Activated CD8-positive, alpha-beta T cell treated with anti-CD3 and anti-CD28 coated beads for 36 hours (primary cell): ENCODE measurements around the gene SFXN5. TPM values are rescaled to one million over a fixed set of nuclear protein-coding genes. Genes with fewer than 3 reads are reported as not detected.

Experiments
- ATAC-seq: fragments of 200-7000 bp; cut with Tn5 transposase; one replicate; pipeline ENCODE4 v1.10.0; 2021; ENCODE audit warnings: mild to moderate bottlenecking, moderate library complexity
- CTCF ChIA-PET: fragments of 350-600 bp; sonication (Branson Sonifier 250); formaldehyde crosslinking; loops from one replicate; lab custom pipeline; 2021; ENCODE audit warnings: antibody characterized with exemption; lab: Charles Lee
- POLR2A ChIA-PET: fragments of 350-600 bp; sonication (Branson Sonifier 250); formaldehyde crosslinking; loops from one replicate; lab custom pipeline; 2021; ENCODE audit warnings: antibody characterized with exemption; lab: Charles Lee
- DNase-seq: peaks from one replicate; pipeline ENCODE4 v3.0.0-alpha.2; 2020
- H3K27ac Mint-ChIP-seq: one replicate; pipeline ENCODE4 v1.8.0; 2021; ENCODE audit warnings: mild to moderate bottlenecking, mixed read lengths
- H3K27me3 Mint-ChIP-seq: one replicate; pipeline ENCODE4 v1.8.0; 2021; ENCODE audit warnings: mixed read lengths
- H3K36me3 Mint-ChIP-seq: one replicate; pipeline ENCODE4 v1.8.0; 2021; ENCODE audit warnings: low read depth, mixed read lengths
- H3K4me1 Mint-ChIP-seq: one replicate; pipeline ENCODE4 v1.8.0; 2021; ENCODE audit warnings: low read depth, mixed read lengths
- H3K4me3 Mint-ChIP-seq: one replicate; pipeline ENCODE4 v1.8.0; 2021; ENCODE audit warnings: mild to moderate bottlenecking, moderate library complexity, mixed read lengths
- H3K9me3 Mint-ChIP-seq: one replicate; pipeline ENCODE4 v1.8.0; 2021; ENCODE audit warnings: mixed read lengths
- intact Hi-C: fragments of 100-400 bp; cut with micrococcal nuclease; formaldehyde crosslinking; loops from one replicate; pipeline ENCODE4 v1.10.0; 2022
- total RNA-seq, 2 experiments: library from RNA; stranded (reverse); gene quantifications; one replicate each; pipeline ENCODE4 v1.2.3, GENCODE V29; 2021
- TF ChIP-seq, protein P1 (sequence below): fragments of 200-600 bp; IDR thresholded peaks from one replicate; pipeline ENCODE4 v1.8.0; 2022; ENCODE audit warnings: antibody characterized with exemption, mild to moderate bottlenecking

SFXN5 gene
- total RNA-seq, 2 experiments from 2014 or later: 7.4 to 9.6 TPM

- intact Hi-C loops: no loop called here
These were observed 9.7 kb upstream of the SFXN5 start for GRCh38 chr2:73081181-73081671.

GRCh38 chr2:73080321-73081131 is 9.0 kb upstream of the SFXN5 start:
- TF ChIP-seq, protein P1, sequence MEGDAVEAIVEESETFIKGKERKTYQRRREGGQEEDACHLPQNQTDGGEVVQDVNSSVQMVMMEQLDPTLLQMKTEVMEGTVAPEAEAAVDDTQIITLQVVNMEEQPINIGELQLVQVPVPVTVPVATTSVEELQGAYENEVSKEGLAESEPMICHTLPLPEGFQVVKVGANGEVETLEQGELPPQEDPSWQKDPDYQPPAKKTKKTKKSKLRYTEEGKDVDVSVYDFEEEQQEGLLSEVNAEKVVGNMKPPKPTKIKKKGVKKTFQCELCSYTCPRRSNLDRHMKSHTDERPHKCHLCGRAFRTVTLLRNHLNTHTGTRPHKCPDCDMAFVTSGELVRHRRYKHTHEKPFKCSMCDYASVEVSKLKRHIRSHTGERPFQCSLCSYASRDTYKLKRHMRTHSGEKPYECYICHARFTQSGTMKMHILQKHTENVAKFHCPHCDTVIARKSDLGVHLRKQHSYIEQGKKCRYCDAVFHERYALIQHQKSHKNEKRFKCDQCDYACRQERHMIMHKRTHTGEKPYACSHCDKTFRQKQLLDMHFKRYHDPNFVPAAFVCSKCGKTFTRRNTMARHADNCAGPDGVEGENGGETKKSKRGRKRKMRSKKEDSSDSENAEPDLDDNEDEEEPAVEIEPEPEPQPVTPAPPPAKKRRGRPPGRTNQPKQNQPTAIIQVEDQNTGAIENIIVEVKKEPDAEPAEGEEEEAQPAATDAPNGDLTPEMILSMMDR: no peak
- no peaks in the 10 kb centered on the region for H3K27me3 Mint-ChIP-seq
- CTCF ChIA-PET: interaction anchor here (1.0 to 4.0 kb wide), 3 partner anchors 76 to 97 kb away, joined by 3 to 13 read pairs (median 3); no protein-coding TSS in a partner anchor
- intact Hi-C loops: no loop called here
- POLR2A ChIA-PET: no interaction called here
- no peaks in the 10 kb centered on the region for H3K36me3 Mint-ChIP-seq
- H3K27ac Mint-ChIP-seq: no peak overlapping the region
- H3K4me3 Mint-ChIP-seq: no peak overlapping the region
- ATAC-seq (no peak), DNase-seq (no peak)
- no peaks in the 10 kb centered on the region for H3K9me3 Mint-ChIP-seq
- no peaks in the 10 kb centered on the region for H3K4me1 Mint-ChIP-seq

More at GRCh38 chr2:73081181-73081671, 9.7 kb upstream of the SFXN5 start:
- Mint-ChIP-seq H3K4me3 (no peak overlapping the region), H3K36me3 (no peaks in the 10 kb centered on the region), H3K27me3 (no peaks in the 10 kb centered on the region), H3K4me1 (no peaks in the 10 kb centered on the region), H3K27ac (no peak overlapping the region), H3K9me3 (no peaks in the 10 kb centered on the region)
- ChIA-PET CTCF (interaction anchor here (1.0 to 7.9 kb wide), 3 partner anchors 75 to 96 kb away, joined by 3 to 90 read pairs (median 13); no protein-coding TSS in a partner anchor), POLR2A (interaction anchor here (0.6 kb wide), 1 partner anchor 105 kb away, joined by 5 read pairs; no protein-coding TSS in a partner anchor)
- DNase-seq (no peak), ATAC-seq (no peak)
- TF ChIP-seq, protein P1: no peak

DNA sequence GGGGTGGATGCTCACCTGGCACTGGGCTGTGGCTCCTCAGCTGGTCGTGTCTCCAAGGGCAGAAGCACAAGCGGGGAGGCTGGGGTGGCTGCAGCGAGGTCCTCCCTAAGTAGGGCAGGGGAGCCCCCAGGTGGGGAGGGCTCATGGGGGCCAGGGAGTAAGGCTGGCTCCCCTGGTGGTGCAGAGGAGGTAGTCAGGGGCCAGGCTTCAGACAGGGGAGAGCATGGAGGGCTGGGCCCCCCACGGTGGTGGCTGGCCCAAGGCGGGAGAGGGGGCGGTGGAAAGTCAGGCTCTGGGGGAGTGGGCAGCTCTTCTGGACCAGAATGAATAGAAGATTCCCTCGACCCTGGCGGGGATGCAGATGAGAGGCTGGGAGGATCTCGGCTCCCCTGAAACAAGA is 8.1 kb upstream of the SFXN5 start:
- ATAC-seq: no peak
- Mint-ChIP-seq H3K36me3 (no peaks in the 10 kb centered on the region), H3K4me1 (no peaks in the 10 kb centered on the region), H3K9me3 (no peaks in the 10 kb centered on the region), H3K4me3 (no peak overlapping the region), H3K27me3 (no peaks in the 10 kb centered on the region), H3K27ac (no peak overlapping the region)
- intact Hi-C loops: no loop called here
- POLR2A ChIA-PET: interaction anchor here (1.7 kb wide), 1 partner anchor 34 kb away, joined by 5 read pairs; no protein-coding TSS in a partner anchor
- CTCF ChIA-PET: interaction anchor here (1.0 to 4.0 kb wide), 3 partner anchors 77 to 97 kb away, joined by 3 to 13 read pairs (median 4); no protein-coding TSS in a partner anchor
- TF ChIP-seq, protein P1: no peak
- no peak for DNase-seq

- TF ChIP-seq, protein P1: no peak
- DNase-seq (no peak), ATAC-seq (no peak)
- H3K4me1 Mint-ChIP-seq: no peaks in the 10 kb centered on the region
- H3K36me3 Mint-ChIP-seq: no peaks in the 10 kb centered on the region
- no peaks in the 10 kb centered on the region for H3K27me3 Mint-ChIP-seq
- intact Hi-C loops: no loop called here
- no peak overlapping the region for H3K27ac Mint-ChIP-seq
- no peak overlapping the region for H3K4me3 Mint-ChIP-seq
- H3K9me3 Mint-ChIP-seq: no peaks in the 10 kb centered on the region
- POLR2A ChIA-PET: interaction anchor here (1.7 kb wide), 1 partner anchor 35 kb away, joined by 5 read pairs; no protein-coding TSS in a partner anchor
- CTCF ChIA-PET: interaction anchor here (1.5 to 4.0 kb wide), 2 partner anchors 78 to 98 kb away, joined by 4 to 13 read pairs; no protein-coding TSS in a partner anchor
These were observed 7.2 kb upstream of the SFXN5 start for GRCh38 chr2:73078457-73079411.
